GM18951 (cell line): ENCODE measurements around the gene TRIM26.

Experiments
- POLR2A ChIP-seq: IDR thresholded peaks from 4 replicates; pipeline ENCODE4 v1.6.1; 2011; ENCODE audit warnings: mild to moderate bottlenecking; ENCODE audit not compliant: insufficient read length, insufficient read depth; ENCODE audit errors: extremely low read depth
- in situ Hi-C: fragments of 300-500 bp; cut with MboI; formaldehyde crosslinking; loops from one replicate; pipeline ENCODE4 v1.12.0; 2022; ENCODE audit warnings: low sequenced_read_pairs, mixed read lengths, inconsistent platforms; ENCODE audit not compliant: unreplicated experiment

Gene TRIM26

DNA sequence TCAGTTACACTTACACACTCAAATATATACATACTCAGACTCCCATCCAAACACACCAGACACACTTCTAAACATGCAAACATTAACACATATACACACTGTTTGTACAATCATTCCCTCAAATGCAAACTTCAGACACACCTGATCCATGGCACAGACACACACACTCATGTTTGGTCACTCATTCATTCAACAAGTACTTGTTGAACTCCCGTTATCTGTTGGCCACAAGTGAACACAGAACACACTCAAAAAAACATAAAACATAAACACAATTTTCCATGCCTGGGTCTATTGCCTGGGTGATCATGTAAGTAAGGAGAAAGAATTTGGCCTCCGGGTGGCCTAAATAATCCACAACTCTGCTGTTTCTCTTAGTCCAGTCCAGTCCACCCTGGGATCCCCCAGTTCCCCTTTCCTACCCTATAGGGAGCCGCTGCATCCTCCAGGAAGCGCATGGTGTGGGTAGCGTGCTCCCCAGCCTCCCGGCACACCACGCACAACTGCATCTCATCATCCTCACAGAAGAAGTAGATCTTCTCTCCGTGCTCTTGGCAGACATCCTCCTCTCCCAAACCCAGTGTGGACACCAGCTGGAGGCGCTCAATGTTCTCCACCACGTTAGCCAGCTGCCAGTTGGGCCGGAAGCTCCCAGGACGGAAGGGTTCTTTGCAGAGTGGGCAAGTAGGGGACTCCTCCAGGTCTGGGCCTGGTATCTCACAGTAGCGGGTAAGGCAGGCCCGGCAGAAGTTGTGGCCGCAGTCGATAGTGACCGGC, 53.0 kb downstream of the TRIM26 start:
- in situ Hi-C loops = no loop called here
- no peak for TF ChIP-seq POLR2A

DNA sequence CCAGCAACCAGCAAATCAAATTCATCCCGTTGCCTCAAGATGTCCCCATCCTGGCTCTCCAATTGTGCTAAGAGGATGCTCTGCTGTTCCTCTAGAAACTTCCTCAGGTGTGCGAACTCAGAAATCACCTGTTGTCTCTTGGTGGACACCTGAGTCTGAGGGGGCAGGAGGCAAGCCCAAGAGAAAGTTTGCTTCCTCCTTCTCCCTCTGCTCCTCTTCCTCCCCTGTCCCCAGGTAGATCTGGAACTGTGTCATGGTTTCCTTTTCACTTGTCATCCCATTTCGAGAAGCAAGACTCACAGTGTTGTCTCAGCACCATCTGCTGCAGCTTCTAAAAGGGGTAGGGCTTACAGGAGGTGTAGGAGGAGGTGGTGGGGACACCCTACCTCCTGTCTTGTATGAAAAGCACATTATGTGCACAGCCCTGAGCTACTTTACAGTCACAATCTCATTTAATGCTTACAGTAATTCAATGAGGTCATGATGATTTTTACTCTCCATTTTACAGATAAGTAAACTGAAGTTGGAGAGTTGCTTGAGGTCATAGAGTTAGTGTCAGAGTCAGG, 54.6 kb downstream of the TRIM26 start:
- in situ Hi-C loops = no loop called here
- no peak for TF ChIP-seq POLR2A

DNA sequence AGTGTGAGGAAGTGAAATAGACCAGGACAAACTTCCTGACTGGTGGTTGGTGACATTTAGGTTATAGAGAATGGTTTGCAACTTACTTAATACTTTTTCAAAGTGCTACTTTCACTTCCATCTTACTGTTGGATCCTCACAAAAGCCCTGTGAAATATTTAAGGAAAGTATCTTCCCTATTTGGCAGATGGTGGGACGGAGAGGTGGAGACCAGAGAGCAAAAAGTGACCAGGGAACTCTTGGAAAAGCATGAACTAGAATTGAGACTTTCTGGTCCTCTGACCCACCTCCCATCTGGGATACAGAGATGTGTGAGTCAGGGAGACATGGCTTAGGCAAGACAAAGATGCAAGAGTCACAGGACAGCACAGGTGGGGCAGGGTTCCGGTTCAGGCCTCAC, 55.2 kb downstream of the TRIM26 start:
- no peak for TF ChIP-seq POLR2A

DNA sequence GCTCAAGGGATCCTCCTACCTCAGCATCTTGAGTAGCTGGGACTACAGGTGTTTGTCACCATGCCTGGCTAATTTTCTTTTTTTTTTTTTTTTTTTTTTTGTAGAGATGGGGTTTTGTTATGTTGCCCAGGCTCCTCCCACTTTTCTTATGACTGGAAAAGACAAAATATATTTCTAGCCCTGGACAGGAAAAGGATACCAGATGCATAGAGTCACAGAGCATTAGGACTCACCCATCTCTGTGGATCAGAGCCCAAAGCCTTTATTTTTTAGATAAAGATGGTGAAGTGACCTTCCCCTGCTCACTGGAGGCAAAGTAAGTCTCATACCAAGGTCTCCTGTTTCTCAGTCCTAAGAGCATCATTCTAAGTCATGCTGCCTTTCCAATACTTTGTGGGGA, 55.6 kb downstream of the TRIM26 start:
- no peak for TF ChIP-seq POLR2A

More for the DNA sequence above, 55.2 kb downstream of the TRIM26 start:
- in situ Hi-C loops = no loop called here

DNA sequence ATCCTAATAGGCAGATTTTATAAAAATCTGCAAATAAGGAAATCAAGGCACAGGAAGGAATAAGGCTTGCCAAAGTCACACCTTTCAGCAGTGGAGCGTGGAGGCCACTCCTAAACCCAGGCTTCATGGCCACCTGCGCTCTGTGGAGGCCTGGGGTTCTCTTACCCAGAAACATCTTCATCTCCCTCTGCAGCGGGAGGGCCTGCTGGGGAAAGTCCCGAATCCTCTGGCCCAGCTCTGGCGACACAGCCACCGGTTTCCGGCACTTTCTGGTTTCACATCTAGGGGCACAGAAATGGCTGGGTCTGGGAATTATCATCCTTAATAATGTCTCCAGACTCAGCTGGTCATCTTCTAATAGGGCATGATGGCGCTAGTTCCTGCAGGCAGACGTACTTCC, 56.4 kb downstream of the TRIM26 start:
- in situ Hi-C loops = no loop called here
- no peak for TF ChIP-seq POLR2A

More for the DNA sequence above, 55.6 kb downstream of the TRIM26 start:
- in situ Hi-C loops = no loop called here

DNA sequence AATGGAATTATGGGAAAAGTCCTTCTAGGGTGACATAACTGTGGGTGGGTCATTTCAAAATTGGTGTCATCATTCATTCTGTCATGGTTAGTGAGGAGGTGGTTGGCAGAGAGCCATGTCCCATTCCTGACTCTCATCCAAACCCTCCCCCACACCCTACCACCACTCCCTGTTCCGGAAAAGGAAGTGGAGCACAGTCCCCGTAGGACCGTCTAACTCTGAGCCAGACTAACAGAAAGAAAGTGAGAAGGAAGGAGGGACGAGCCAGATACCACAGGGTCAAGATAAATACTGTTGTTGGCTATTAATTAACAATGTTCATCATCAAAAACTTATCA, 57.0 kb downstream of the TRIM26 start:
- no peak for TF ChIP-seq POLR2A
- in situ Hi-C loops = no loop called here

DNA sequence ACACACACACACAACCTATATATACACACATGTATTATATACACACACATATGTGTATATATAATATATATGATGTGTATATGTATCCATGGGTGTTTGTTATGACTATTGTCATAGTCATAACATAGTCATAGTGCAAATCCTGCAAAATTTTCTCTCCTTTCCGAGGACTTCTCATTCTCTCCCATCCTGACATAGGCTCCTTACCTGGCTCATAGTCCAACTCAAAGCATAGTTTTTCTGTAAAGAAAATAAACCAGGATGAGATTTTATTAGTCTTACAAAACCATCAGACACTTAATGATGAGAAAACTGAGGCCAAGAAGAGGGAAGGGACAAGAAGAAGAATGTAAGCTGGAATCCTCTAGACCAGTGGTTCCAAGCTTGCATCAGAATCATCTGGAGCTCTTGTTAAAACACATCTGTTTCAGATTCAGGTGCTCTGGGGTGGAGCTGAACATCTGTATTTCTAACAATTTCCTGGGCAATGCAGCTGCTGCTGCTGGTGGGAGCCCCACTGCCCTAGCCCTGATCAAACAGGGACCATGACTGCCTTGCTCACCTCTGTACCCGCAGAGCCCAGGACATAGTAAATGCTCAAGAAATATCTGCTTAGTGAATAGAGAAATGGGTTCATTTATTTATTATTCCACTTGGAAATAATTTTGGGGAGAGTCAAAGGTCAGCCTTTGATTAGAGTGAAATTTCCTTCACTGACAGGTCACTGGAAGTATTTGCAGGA, 57.5 kb downstream of the TRIM26 start:
- in situ Hi-C loops = no loop called here

DNA sequence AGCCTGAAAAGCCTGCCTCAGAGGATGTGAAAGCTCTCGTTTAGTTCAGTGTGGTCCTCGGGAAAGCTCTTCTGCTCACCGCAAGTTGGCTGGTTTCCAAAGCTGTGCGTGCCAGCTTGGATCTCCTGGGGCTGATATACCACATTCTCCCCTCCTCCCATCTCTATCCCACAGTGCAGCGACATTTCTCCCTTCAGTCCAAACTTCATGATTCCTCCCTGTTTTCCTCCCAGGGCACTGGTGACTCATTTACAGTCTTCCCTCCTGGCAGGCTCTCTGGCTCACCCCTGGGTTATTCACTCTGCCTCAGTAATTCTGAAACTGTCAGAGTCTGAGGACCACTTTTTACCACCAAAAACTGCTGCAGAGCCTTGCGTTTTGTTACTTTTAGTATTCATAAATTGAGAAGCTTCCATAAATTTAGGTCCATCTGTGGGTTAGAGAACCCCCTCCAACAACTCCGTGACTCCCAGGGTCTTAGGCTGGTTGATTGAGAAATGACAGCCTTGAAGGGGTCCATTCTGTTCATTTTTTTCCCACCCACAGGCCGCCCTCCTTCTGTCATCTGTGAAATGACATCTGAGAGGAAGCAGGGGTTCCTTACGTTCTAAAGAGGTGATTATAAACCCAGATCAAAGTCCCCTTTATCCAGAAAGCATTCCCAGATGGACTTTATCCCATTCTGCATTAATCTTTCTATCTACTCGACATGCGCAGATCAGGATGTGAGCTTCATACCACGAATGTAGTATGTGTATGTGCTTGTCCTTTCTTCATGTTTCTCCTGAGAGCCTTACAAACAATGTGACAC, 58.3 kb downstream of the TRIM26 start:
- TF ChIP-seq POLR2A = no peak
- in situ Hi-C loops = no loop called here

More for the DNA sequence above, 57.5 kb downstream of the TRIM26 start:
- TF ChIP-seq POLR2A = no peak

DNA sequence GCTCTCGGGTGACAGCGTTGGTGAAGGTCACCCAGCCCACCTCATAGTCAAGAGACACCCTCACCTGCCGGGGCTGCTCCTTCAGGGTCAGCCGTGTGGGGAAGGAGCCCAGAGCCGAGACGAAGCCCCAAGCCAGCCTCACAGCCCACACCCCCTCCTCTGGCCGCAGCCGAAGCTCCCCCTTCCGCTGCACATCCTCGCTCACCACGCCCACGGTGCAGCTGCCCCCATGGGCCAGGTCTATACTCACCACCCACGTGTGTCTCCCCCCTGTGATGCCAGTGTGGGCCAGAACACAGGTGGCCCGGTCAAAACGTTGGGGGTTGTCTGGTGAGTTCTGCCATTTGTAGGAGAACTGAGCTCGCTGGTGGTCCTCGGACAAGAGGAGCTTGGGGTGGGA, 59.1 kb downstream of the TRIM26 start:
- TF ChIP-seq POLR2A = no peak
- in situ Hi-C loops = no loop called here

DNA sequence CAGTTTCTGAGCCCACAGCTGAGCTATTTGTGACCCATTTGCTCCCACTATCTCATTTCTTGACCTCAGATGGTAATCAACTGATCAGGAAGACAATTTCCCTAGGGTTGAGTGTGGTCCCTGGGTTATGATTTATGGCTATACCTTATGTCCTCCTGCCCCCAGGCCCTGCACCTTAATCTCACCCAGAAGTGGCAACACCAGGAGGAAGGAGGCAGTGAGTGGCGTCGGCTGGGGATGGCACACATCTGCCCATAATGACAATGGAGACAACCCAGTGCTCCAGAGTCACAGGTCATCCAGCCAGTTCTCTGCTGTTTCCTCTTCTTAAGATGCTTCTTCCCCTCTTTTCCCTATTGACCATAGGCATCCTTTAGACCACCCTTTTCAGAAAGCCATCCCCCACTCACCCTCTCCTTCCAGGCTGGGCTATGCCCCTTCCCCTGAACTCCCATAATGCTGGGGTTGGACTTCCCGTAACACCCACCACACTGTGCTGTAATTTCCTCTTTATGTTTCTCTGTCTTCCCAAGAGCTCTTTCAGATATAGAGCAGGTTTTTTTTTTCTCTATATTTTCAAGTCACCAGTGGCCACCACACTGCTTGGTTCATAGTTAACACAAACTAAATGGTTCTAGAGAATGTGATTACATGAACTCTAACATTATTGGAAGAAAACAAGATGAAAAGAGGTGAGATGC, 60.1 kb downstream of the TRIM26 start:
- no peak for TF ChIP-seq POLR2A
- in situ Hi-C loops = no loop called here

DNA sequence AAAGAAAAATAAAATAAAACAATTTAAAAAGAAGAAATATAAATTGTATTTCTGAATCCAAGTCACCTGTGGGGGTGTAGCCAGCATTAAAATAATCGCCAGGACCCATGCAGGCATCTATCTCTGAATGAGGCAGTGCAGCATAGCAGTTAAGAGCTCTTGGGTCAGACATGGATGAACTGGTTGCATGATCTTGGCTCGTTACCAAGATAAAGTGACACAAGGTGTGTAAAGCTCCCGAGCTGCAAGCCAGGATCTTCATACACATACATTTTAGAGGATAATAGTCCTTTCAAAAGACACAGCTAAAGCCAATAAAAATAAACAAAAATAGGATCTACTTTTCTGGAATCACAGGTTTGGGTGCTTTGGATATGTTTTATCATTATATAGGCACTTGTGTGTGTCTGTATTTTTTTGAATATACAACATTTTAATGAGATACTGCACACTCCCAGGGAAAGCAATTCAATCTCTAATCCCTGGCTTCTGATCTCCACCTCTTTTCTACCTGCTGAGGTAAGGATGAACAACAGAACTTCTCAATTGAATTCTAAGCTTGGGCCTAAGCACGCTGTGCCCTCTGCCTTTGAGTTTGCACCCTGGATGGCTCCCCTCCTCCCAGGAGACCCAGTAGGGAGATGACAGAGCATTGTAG, 61.1 kb downstream of the TRIM26 start:
- in situ Hi-C loops = no loop called here
- TF ChIP-seq POLR2A = no peak

DNA sequence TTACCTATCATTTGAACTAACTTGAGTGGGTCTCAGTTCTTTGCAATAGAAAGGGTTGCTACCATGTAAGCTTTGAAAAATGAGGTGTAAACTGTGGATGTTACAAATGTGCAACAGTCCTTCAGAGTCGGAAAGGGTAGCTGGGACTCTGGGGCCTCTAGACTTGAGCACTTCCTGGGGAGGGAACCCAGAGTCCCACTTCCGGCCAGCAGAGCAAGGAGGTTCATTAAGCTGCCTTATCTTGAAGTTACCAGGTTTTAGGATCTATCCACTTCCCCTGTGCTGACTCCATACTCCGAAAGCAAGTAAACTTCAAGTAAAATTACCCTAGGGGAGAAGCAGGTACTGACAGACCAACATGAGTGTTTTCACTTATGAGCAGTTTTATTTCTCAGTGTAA, 61.6 kb downstream of the TRIM26 start:
- in situ Hi-C loops = no loop called here
- TF ChIP-seq POLR2A = no peak
